RWPE2 (cell line): ENCODE data around the gene ANKDD1A.

ENCODE experiments used
- ATAC-seq: fragments of 200-7000 bp; cut with Tn5 transposase; 3 replicates; pipeline ENCODE4 v1.9.1; 2021; ENCODE audit warnings: low read depth
- DNase-seq: peaks from one replicate; pipeline ENCODE4 v3.0.0-alpha.2; 2020; ENCODE audit warnings: low spot score
- H3K27ac ChIP-seq: fragments of 450-650 bp; 2 replicates; pipeline ENCODE4 v1.5.1; 2017; ENCODE audit warnings: mild to moderate bottlenecking; ENCODE audit not compliant: poor library complexity, severe bottlenecking
- H3K27me3 ChIP-seq: fragments of 250-450 bp; sonication (Bioruptor Pico); 2 replicates; pipeline ENCODE4 v1.5.1; 2021; ENCODE audit warnings: mild to moderate bottlenecking, moderate library complexity; ENCODE audit not compliant: insufficient read depth, poor library complexity, severe bottlenecking
- H3K36me3 ChIP-seq: fragments of 250-450 bp; sonication (Bioruptor Pico); 2 replicates; pipeline ENCODE4 v1.5.1; 2020; ENCODE audit warnings: low read depth, mild to moderate bottlenecking, moderate library complexity
- H3K4me1 ChIP-seq: fragments of 250-450 bp; sonication (Bioruptor Pico); 2 replicates; pipeline ENCODE4 v1.5.1; 2021; ENCODE audit warnings: mild to moderate bottlenecking, moderate library complexity; ENCODE audit not compliant: insufficient read depth, poor library complexity, severe bottlenecking
- H3K4me3 ChIP-seq: fragments of 250-450 bp; sonication (Bioruptor Pico); 2 replicates; pipeline ENCODE4 v1.5.1; 2021; ENCODE audit warnings: mild to moderate bottlenecking, moderate library complexity; ENCODE audit not compliant: severe bottlenecking
- H3K9me3 ChIP-seq: fragments of 250-450 bp; sonication (Bioruptor Pico); 2 replicates; pipeline ENCODE4 v1.5.1; 2021; ENCODE audit warnings: mild to moderate bottlenecking, moderate library complexity; ENCODE audit not compliant: severe bottlenecking
- CTCF ChIP-seq: fragments of 450-650 bp; IDR thresholded peaks from one replicate; pipeline ENCODE4 v1.5.1; 2017; ENCODE audit warnings: mild to moderate bottlenecking, moderate library complexity; ENCODE audit not compliant: poor library complexity, severe bottlenecking

The ANKDD1A gene

GRCh38 chr15:64943512-64944225, 32.0 kb downstream of the ANKDD1A start:
- H3K36me3 ChIP-seq: no peaks in the 10 kb centered on the region
- ATAC-seq (no peak), DNase-seq (no peak)
- H3K9me3 ChIP-seq: no peaks in the 10 kb centered on the region
- no peak for TF ChIP-seq CTCF
- H3K27ac ChIP-seq: no peak overlapping the region
- H3K27me3 ChIP-seq: no peaks in the 10 kb centered on the region
- no peaks in the 10 kb centered on the region for H3K4me1 ChIP-seq
- H3K4me3 ChIP-seq: no peak overlapping the region

- no peaks in the 10 kb centered on the region for H3K4me1 ChIP-seq
- no peak overlapping the region for H3K4me3 ChIP-seq
- no peak for TF ChIP-seq CTCF
- no peaks in the 10 kb centered on the region for H3K27me3 ChIP-seq
- DNase-seq (no peak), ATAC-seq (no peak)
- H3K36me3 ChIP-seq: no peaks in the 10 kb centered on the region
- H3K27ac ChIP-seq: no peak overlapping the region
- no peaks in the 10 kb centered on the region for H3K9me3 ChIP-seq
These were observed 33.3 kb downstream of the ANKDD1A start for GRCh38 chr15:64944961-64945360.

GRCh38 chr15:64947211-64947610, 35.5 kb downstream of the ANKDD1A start:
- DNase-seq (no peak), ATAC-seq (no peak)
- H3K4me1 ChIP-seq: no peaks in the 10 kb centered on the region
- TF ChIP-seq CTCF: no peak
- H3K4me3 ChIP-seq: no peak overlapping the region
- H3K27ac ChIP-seq: no peak overlapping the region
- no peaks in the 10 kb centered on the region for H3K36me3 ChIP-seq
- H3K27me3 ChIP-seq: no peaks in the 10 kb centered on the region
- no peaks in the 10 kb centered on the region for H3K9me3 ChIP-seq

GRCh38 chr15:64948916-64949315, 37.2 kb downstream of the ANKDD1A start:
- H3K4me1 ChIP-seq: no peaks in the 10 kb centered on the region
- H3K9me3 ChIP-seq: no peaks in the 10 kb centered on the region
- TF ChIP-seq CTCF: no peak
- no peaks in the 10 kb centered on the region for H3K36me3 ChIP-seq
- H3K4me3 ChIP-seq: no peak overlapping the region
- ATAC-seq: no peak; the same call in 2 of the 3 replicates
- H3K27me3 ChIP-seq: no peaks in the 10 kb centered on the region
- no peak for DNase-seq
- H3K27ac ChIP-seq: no peak overlapping the region
